GM12873 (cell line): ENCODE data around the gene EHMT1.

Experiments used
- TF ChIP-seq, protein P1 (sequence below): IDR thresholded peaks from 2 replicates; pipeline ENCODE4 v1.5.1; 2012; ENCODE audit warnings: low read depth, mild to moderate bottlenecking, moderate library complexity, low read length, control low read depth; ENCODE audit not compliant: insufficient read depth; ENCODE audit errors: missing control alignments

Gene EHMT1

DNA sequence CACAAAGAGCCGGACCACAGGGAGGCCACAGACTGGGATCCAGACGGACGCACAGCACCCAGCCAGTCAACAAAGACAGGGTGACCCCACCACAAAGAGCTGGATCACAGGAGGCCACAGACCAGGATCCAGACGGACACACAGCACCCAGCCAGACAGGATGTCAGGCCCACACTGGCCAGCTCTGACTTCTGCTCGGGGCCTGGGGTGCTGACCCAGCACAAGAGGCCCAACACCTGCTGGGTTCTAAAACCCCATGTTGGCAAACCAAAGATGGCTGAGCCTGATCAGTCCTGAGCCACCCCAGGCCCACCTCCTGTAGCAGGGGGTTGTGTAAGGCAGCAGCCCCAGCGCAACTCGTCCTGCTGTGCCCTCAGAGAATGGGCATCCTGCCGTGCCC lies 34.8 kb upstream of the EHMT1 start:
- TF ChIP-seq, protein P1, sequence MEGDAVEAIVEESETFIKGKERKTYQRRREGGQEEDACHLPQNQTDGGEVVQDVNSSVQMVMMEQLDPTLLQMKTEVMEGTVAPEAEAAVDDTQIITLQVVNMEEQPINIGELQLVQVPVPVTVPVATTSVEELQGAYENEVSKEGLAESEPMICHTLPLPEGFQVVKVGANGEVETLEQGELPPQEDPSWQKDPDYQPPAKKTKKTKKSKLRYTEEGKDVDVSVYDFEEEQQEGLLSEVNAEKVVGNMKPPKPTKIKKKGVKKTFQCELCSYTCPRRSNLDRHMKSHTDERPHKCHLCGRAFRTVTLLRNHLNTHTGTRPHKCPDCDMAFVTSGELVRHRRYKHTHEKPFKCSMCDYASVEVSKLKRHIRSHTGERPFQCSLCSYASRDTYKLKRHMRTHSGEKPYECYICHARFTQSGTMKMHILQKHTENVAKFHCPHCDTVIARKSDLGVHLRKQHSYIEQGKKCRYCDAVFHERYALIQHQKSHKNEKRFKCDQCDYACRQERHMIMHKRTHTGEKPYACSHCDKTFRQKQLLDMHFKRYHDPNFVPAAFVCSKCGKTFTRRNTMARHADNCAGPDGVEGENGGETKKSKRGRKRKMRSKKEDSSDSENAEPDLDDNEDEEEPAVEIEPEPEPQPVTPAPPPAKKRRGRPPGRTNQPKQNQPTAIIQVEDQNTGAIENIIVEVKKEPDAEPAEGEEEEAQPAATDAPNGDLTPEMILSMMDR, result no peak

DNA sequence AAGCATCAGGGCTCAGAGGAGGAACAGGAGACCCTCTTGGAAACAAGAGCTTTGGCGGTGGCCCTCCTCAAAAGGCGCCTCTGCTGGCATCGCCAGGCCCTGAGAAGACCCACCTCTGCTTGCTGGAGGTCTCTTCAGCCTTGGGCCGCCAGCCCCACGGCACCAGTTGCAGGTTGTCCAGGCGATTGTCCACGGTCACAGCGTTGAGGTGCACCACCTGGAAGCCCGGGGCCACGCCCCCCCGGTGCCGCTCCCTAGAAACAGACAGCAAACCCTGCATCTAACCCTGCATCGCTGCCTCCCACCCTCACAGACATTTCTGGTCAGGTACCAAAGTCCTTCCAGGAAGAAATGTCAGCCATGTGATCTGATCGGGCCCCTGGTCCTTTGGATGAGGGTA lies 32.0 kb upstream of the EHMT1 start:
- TF ChIP-seq, protein P1, result no peak

DNA sequence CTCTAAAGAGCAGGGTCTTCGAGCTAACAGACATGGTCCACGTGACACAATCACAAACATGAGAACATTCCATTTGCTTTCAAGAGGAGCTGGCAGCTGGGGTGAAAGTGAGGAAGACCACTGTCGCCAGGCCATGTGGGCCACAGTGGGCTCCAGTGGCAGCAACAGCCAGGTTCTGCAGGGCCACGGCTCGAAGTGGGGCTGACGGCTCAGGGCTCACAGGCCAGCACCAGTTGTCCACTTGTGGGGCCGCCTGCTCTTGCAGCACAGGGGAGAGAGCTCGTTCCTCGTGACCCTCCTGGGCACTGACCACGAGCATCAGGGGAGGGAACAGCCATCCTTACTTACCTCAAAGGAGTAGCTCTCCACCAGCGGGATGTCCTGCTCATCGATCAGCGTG lies 30.5 kb upstream of the EHMT1 start:
- TF ChIP-seq, protein P1, result no peak

DNA sequence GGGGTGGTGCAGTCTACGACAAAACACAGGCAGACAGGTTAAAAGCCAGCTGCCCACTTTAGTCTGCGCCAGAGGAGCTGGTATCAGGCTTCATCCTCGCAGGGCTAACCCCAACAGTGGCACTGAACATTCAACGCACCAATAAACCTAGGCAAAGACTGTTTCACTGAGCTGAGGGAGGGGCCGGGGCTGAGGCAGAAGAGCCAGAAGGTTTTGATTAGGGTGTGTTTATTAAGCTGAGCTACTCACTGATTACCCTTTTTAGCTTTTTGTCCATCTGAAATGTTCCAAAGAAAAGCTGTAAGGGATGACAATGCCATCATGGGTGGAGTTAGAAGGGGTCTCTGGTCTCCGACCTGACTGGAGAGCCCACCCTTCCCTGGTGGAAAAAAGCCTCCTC lies 29.9 kb upstream of the EHMT1 start:
- TF ChIP-seq, protein P1, result no peak

DNA sequence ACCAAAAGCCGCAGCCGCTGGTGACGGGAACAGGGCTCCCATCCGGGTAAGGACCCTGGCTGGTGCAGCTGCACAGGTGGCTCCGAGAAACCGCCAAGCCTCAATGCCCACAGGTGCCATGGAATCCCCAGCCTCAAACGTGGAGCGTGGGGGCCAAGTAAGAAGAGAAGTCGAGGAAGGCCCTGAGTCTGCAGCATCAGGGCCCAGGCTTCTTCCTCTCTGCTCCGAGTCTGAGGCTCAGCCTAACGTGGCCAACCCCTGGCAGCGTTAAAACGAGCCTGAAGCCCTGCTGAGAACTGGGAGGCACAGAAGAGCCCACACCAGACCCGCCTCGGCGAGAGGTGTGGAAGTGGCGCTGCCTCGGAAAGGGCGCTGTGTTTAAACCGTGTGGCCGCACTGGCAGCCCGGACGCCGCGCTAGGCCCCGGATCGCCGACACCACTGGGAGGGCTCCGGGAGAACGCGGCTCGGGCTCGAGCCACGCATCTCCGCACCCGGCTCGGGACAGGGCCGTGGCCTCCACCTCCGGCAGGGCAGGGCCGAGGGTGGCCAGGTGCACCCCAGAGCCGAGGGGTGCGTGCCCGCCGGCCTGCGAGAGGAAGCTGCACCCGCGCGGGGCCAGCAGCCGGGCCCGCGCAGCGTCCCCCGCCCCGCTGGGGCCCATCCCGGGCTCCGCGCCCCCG lies 29.2 kb upstream of the EHMT1 start:
- TF ChIP-seq, protein P1, result no peak

DNA sequence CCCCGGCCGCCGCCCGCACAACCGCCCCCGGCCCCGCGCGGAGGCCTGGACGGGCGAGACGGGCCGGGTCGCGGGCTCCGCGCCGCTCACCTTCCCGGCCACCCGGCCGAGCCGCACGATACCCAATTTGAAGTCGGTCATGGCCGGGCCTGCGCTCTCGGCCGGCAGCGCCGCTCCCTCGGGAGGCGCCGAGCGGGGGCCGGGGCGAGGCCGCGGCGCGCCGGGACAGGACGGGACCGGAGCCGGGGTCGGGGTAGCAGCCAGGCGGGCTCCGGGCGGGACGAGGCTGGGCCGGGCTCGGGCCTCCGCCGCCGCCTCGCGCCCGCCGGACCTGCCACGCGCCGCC lies 28.7 kb upstream of the EHMT1 start:
- TF ChIP-seq, protein P1, result no peak

DNA sequence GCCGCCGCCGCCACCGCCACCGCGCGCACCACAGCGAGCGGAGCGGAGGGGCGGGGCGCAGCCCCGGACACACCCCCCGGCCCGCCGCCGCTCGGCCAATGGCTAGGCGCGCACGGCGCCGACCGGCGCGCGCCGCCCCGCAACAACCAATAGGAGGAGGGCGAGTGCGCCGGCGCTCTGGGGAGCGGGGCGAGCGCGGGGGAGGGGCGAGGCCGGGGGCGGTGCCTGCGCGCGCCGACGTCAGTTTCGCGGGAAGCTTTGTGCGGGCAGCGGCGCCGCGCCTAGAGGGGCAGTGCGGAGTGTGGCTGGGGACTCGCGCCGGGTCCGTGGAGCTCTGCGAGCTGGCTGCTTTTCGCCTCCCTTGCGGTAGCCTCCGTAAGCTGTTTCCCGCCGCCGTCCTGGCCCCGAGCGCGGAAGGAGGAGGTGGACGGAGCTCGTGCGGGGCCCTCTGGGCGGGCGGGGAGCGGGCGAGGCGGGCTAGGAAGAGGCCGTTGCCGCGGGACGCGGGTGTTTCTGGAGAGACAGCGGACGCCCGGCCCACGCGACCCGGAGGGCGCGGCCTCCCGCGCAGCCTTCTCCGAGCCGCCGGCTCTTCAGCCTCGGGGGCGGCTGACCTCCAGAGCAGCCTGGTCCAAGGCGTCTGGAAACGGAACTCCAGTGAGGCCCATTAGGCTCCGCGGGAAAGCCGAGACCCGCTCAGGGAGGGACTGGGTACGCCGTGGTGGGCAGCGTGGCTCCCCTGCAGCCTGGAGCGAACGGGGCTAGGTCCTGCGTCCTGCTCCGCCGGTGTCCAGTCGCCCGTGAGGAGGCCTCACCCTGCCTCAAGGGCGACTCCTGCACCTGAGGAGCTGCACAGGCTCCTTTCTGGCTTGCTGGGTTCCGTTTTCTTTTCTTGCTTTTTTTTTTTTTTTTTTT lies 28.1 kb upstream of the EHMT1 start, which contains the start of gene ZMYND19:
TSS of gene ZMYND19 (minus strand) at position 44 of the 915 bp plus-strand sequence. CDS start 249 bp downstream, outside the sequence.
- TF ChIP-seq, protein P1, result no peak
